Keratinocyte (primary cell): ENCODE results near the gene CD34. TPM values are rescaled to one million over a fixed set of nuclear protein-coding genes. Genes with fewer than 3 reads are reported as not detected.

Experiments used
- DNase-seq: peaks from one replicate; pipeline ENCODE4 v3.0.0-alpha.2; 2011; ENCODE audit warnings: low read depth, missing footprints, low spot score
- FAIRE-seq: peaks from 2 replicates; lab custom pipeline; 2011; peaks lifted over from hg19 to GRCh38; lab: Jason Lieb, UNC
- H2AFZ ChIP-seq: 2 replicates; pipeline ENCODE4 v1.6.0; 2012; ENCODE audit warnings: low read length, control low read depth, inconsistent platforms; ENCODE audit not compliant: control insufficient read depth
- H3K27ac ChIP-seq: 2 replicates; pipeline ENCODE4 v1.5.1; 2011; ENCODE audit warnings: low read length; ENCODE audit not compliant: control insufficient read depth, insufficient read depth
- H3K27me3 ChIP-seq: 3 replicates; pipeline ENCODE4 v1.6.0; 2011; ENCODE audit warnings: low read length; ENCODE audit not compliant: control insufficient read depth, insufficient read depth; ENCODE audit errors: extremely low read depth
- H3K36me3 ChIP-seq, 2 experiments: 2 replicates in 1 of 2; 3 replicates in 1 of 2; pipeline ENCODE4 v1.5.1; 2011; ENCODE audit warnings: low read length in 2 of 2, mild to moderate bottlenecking in 1 of 2; ENCODE audit not compliant: control insufficient read depth in 2 of 2, insufficient read depth in 2 of 2; ENCODE audit errors: extremely low read depth in 1 of 2
- H3K4me1 ChIP-seq: 3 replicates; pipeline ENCODE4 v1.5.1; 2011; ENCODE audit warnings: low read length; ENCODE audit not compliant: control insufficient read depth, insufficient read depth; ENCODE audit errors: extremely low read depth
- H3K4me2 ChIP-seq: 3 replicates; pipeline ENCODE4 v1.6.0; 2011; ENCODE audit warnings: low read depth, low read length; ENCODE audit not compliant: control insufficient read depth, insufficient read depth; ENCODE audit errors: extremely low read depth
- H3K4me3 ChIP-seq, 3 experiments: fragments of 200-600 bp in 1 of 3; sonication (generic) in 1 of 3; 2 replicates in 2 of 3; 3 replicates in 1 of 3; pipeline ENCODE4 v1.5.1; 2011 to 2016; ENCODE audit warnings: low read length in 3 of 3, mild to moderate bottlenecking in 3 of 3, control low read depth in 2 of 3, inconsistent platforms in 1 of 3, low read depth in 1 of 3, mixed read lengths in 1 of 3, mixed run types in 1 of 3, moderate library complexity in 1 of 3; ENCODE audit not compliant: control insufficient read depth in 2 of 3, insufficient read depth in 2 of 3; ENCODE audit errors: extremely low read depth in 1 of 3
- H3K79me2 ChIP-seq: 2 replicates; pipeline ENCODE4 v1.6.0; 2012; ENCODE audit warnings: low read length; ENCODE audit not compliant: control insufficient read depth, insufficient read depth
- H3K9ac ChIP-seq: 3 replicates; pipeline ENCODE4 v1.6.0; 2011; ENCODE audit warnings: low read length; ENCODE audit not compliant: control insufficient read depth, insufficient read depth; ENCODE audit errors: extremely low read depth
- H3K9me1 ChIP-seq: 3 replicates; pipeline ENCODE4 v1.6.0; 2011; ENCODE audit warnings: low read length; ENCODE audit not compliant: control insufficient read depth, insufficient read depth; ENCODE audit errors: extremely low read depth
- H3K9me3 ChIP-seq: 2 replicates; pipeline ENCODE4 v1.5.1; 2012; ENCODE audit warnings: low read depth, low read length; ENCODE audit not compliant: control insufficient read depth
- H4K20me1 ChIP-seq: 3 replicates; pipeline ENCODE4 v1.6.0; 2011; ENCODE audit warnings: low read length; ENCODE audit not compliant: control insufficient read depth, insufficient read depth; ENCODE audit errors: extremely low read depth
- EZH2 ChIP-seq: IDR thresholded peaks from one replicate; pipeline ENCODE4 v1.6.1; 2012; ENCODE audit warnings: inconsistent platforms, mild to moderate bottlenecking, low read length, moderate library complexity
- dilution Hi-C: fragments of 300-500 bp; cut with MboI; formaldehyde crosslinking; loops from one replicate; pipeline ENCODE4 v1.7.0; 2020; ENCODE audit warnings: low sequenced_read_pairs; ENCODE audit not compliant: extremely low pct_ligation_motif_present
- polyA plus RNA-seq, 5 experiments: library from polyadenylated mRNA; depleted of rRNA in 3 of 5; stranded (reverse) in 3 of 5; stranded (forward) in 1 of 5; unstranded in 1 of 5; fragments of >200 nt; gene quantifications; 1 replicate in 1 of 5; 2 replicates in 3 of 5; 3 replicates in 1 of 5; pipeline versions ENCODE4 v1.2.1 to v1.2.3, GENCODE V29; 2011 to 2012; ENCODE audit warnings: missing spikeins in 2 of 5, low read depth in 1 of 5, low replicate concordance in 1 of 5
- TF ChIP-seq, protein P1 (sequence below), 3 experiments: IDR thresholded peaks in 1 of 3; conservative IDR thresholded peaks in 1 of 3; optimal IDR thresholded peaks in 1 of 3; 2 replicates in 2 of 3; 3 replicates in 1 of 3; pipeline versions ENCODE3 to v1.5.1; 2011; ENCODE audit warnings: low read length in 3 of 3, mild to moderate bottlenecking in 3 of 3, moderate library complexity in 2 of 3, control low read depth in 1 of 3, inconsistent platforms in 1 of 3; ENCODE audit not compliant: insufficient read depth in 2 of 3; ENCODE audit errors: extremely low read depth in 1 of 3

CD34 gene
- polyA plus RNA-seq, 1 donor (not counting 4 experiments of a cell fraction or from before 2014, with no cell fraction given): 0.03 TPM

DNA sequence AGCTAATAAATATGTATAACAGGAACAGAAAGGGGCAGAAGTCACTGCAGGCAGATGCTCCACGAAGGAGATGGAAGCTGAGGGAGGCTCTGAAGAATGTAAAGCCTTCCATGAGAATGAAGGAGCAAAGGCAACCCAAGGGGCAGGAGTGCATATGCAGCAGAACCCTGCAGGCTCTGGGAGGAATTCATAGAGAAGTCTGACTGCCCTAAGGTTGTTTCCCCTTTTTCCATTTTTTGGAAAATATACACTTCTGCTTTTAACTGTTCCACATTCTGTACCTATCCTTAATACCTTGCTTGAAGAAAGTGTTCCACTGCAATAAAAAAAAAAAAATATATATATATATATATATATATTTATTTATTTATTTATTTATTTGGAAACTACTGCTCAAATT, 69.6 kb downstream of the CD34 start:
- H3K9me3 ChIP-seq: no peaks in the 10 kb centered on the region
- H2AFZ ChIP-seq: no peak overlapping the region
- H3K9me1 ChIP-seq: peaks cover 3% of the 10 kb centered on the region
- DNase-seq (no peak), FAIRE-seq (no peak)
- H3K79me2 ChIP-seq: peaks cover 91% of the 10 kb centered on the region
- TF ChIP-seq, protein P1, sequence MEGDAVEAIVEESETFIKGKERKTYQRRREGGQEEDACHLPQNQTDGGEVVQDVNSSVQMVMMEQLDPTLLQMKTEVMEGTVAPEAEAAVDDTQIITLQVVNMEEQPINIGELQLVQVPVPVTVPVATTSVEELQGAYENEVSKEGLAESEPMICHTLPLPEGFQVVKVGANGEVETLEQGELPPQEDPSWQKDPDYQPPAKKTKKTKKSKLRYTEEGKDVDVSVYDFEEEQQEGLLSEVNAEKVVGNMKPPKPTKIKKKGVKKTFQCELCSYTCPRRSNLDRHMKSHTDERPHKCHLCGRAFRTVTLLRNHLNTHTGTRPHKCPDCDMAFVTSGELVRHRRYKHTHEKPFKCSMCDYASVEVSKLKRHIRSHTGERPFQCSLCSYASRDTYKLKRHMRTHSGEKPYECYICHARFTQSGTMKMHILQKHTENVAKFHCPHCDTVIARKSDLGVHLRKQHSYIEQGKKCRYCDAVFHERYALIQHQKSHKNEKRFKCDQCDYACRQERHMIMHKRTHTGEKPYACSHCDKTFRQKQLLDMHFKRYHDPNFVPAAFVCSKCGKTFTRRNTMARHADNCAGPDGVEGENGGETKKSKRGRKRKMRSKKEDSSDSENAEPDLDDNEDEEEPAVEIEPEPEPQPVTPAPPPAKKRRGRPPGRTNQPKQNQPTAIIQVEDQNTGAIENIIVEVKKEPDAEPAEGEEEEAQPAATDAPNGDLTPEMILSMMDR (optimal IDR thresholded peaks at IDR 0.05 in 1 of 3, IDR thresholded peaks at IDR 0.05 in 1 of 3, conservative IDR thresholded peaks at IDR 0.05 in 1 of 3; ENCODE audit: extremely low read depth in 1 of 3, insufficient read depth in 2 of 3, low read length in 3 of 3): no peak
- TF ChIP-seq EZH2: no peak
- no peak overlapping the region for H3K27ac ChIP-seq
- H3K36me3 ChIP-seq: peaks cover 12 to 21% of the 10 kb centered on the region in 2 experiments
- H3K4me2 ChIP-seq: no peak overlapping the region
- H3K4me1 ChIP-seq: peaks cover 39% of the 10 kb centered on the region
- H3K27me3 ChIP-seq: no peaks in the 10 kb centered on the region
- H3K9ac ChIP-seq: no peak overlapping the region
- H3K4me3 ChIP-seq: no peak overlapping the region
- no peaks in the 10 kb centered on the region for H4K20me1 ChIP-seq
- dilution Hi-C loops: no loop called here

DNA sequence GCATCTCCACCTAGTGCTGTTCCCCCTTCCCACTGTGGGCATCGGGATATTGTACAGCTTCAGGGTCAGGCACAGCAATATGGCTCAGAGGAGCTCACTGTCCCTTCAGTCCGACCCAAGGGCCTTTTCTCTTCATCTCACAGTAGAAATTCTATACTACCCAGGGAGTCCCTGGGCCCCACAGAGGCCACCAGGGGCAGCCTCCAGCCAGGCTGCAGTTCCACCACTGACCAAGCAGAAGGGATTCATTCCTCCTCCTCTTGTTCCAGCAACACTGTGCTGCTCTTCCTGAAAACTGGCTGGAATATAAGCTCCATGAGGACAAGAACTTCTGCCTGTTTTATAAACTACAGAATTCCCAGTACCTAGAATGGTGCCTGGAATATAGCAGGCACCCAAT, 70.5 kb downstream of the CD34 start:
- dilution Hi-C loops: no loop called here
- peaks cover 39% of the 10 kb centered on the region for H3K4me1 ChIP-seq
- H3K79me2 ChIP-seq: peaks cover 91% of the 10 kb centered on the region

More for the DNA sequence above, 70.5 kb downstream of the CD34 start:
- H3K4me2 ChIP-seq: no peak overlapping the region
- no peak overlapping the region for H3K9ac ChIP-seq
- peaks cover 14 to 26% of the 10 kb centered on the region in 2 experiments for H3K36me3 ChIP-seq
- H3K27me3 ChIP-seq: no peaks in the 10 kb centered on the region
- no peak for TF ChIP-seq EZH2
- TF ChIP-seq, protein P1 (optimal IDR thresholded peaks at IDR 0.05 in 1 of 3, IDR thresholded peaks at IDR 0.05 in 1 of 3, conservative IDR thresholded peaks at IDR 0.05 in 1 of 3; ENCODE audit: extremely low read depth in 1 of 3, insufficient read depth in 2 of 3, low read length in 3 of 3): no peak
- H3K4me3 ChIP-seq: no peak overlapping the region
- H4K20me1 ChIP-seq: no peaks in the 10 kb centered on the region
- H3K9me1 ChIP-seq: peaks cover 3% of the 10 kb centered on the region
- FAIRE-seq: no peak
- no peaks in the 10 kb centered on the region for H3K9me3 ChIP-seq
- no peak for DNase-seq
- no peak overlapping the region for H3K27ac ChIP-seq
- H2AFZ ChIP-seq: no peak overlapping the region
